ENCODE measurements around the gene VWA3B.

VWA3B gene

GRCh38 chr2:98334439-98335078, 247.6 kb downstream of the VWA3B start:
- no peak overlapping the region for H3K9ac ChIP-seq
- H3K4me3 ChIP-seq (ENCODE audit: low read depth, low read length) = no peak overlapping the region
- no peaks in the 10 kb centered on the region for H3K79me2 ChIP-seq
- no peak overlapping the region for H3K4me2 ChIP-seq (ENCODE audit: low read length)
- H3K4me1 ChIP-seq = no peaks in the 10 kb centered on the region
- TF ChIP-seq CTCF (IDR thresholded peaks at IDR 0.05) = no peak
- H3K27ac ChIP-seq = no peak overlapping the region
- no peak overlapping the region for H2AFZ ChIP-seq
- no peaks in the 10 kb centered on the region for H3K27me3 ChIP-seq (ENCODE audit: control insufficient read depth, insufficient read depth, low read length)
- no peaks in the 10 kb centered on the region for H3K9me3 ChIP-seq (ENCODE audit: control insufficient read depth, low read length)
- H3K36me3 ChIP-seq (ENCODE audit: control insufficient read depth, insufficient read depth, low read length) = no peaks in the 10 kb centered on the region

GRCh38 chr2:98335271-98335670, 248.3 kb downstream of the VWA3B start:
- no peaks in the 10 kb centered on the region for H3K36me3 ChIP-seq (ENCODE audit: control insufficient read depth, insufficient read depth, low read length)
- TF ChIP-seq CTCF (IDR thresholded peaks at IDR 0.05) = no peak
- H3K27ac ChIP-seq = no peak overlapping the region
- H2AFZ ChIP-seq = no peak overlapping the region
- no peaks in the 10 kb centered on the region for H3K27me3 ChIP-seq (ENCODE audit: control insufficient read depth, insufficient read depth, low read length)
- H3K9ac ChIP-seq = no peak overlapping the region
- no peaks in the 10 kb centered on the region for H3K79me2 ChIP-seq
- H3K4me3 ChIP-seq (ENCODE audit: low read depth, low read length) = no peak overlapping the region
- no peaks in the 10 kb centered on the region for H3K4me1 ChIP-seq
- no peak overlapping the region for H3K4me2 ChIP-seq (ENCODE audit: low read length)
- H3K9me3 ChIP-seq (ENCODE audit: control insufficient read depth, low read length) = no peaks in the 10 kb centered on the region

- TF ChIP-seq CTCF (IDR thresholded peaks at IDR 0.05) = no peak
- Histone ChIP-seq H3K9me3 (ENCODE audit: control insufficient read depth, low read length) (no peaks in the 10 kb centered on the region), H3K79me2 (no peaks in the 10 kb centered on the region), H3K27me3 (ENCODE audit: control insufficient read depth, insufficient read depth, low read length) (no peaks in the 10 kb centered on the region), H3K36me3 (ENCODE audit: control insufficient read depth, insufficient read depth, low read length) (no peaks in the 10 kb centered on the region), H3K4me1 (no peaks in the 10 kb centered on the region), H3K27ac (no peak overlapping the region), H3K4me2 (ENCODE audit: low read length) (no peak overlapping the region), H3K9ac (no peak overlapping the region), H2AFZ (no peak overlapping the region), H3K4me3 (ENCODE audit: low read depth, low read length) (no peak overlapping the region)
These were observed 254.3 kb downstream of the VWA3B start for GRCh38 chr2:98341241-98341640.

GRCh38 chr2:98343285-98343684, 256.3 kb downstream of the VWA3B start:
- H3K27me3 ChIP-seq (ENCODE audit: control insufficient read depth, insufficient read depth, low read length) = peaks cover 16% of the 10 kb centered on the region

More at GRCh38 chr2:98343285-98343684, 256.3 kb downstream of the VWA3B start:
- Histone ChIP-seq H3K9ac (no peak overlapping the region), H3K9me3 (ENCODE audit: control insufficient read depth, low read length) (no peaks in the 10 kb centered on the region), H3K36me3 (ENCODE audit: control insufficient read depth, insufficient read depth, low read length) (no peaks in the 10 kb centered on the region), H3K4me2 (ENCODE audit: low read length) (no peak overlapping the region), H2AFZ (no peak overlapping the region), H3K79me2 (no peaks in the 10 kb centered on the region), H3K4me3 (ENCODE audit: low read depth, low read length) (no peak overlapping the region), H3K4me1 (no peaks in the 10 kb centered on the region), H3K27ac (no peak overlapping the region)
- no peak for TF ChIP-seq CTCF (IDR thresholded peaks at IDR 0.05)

All from parathyroid adenoma (tissue), 2 donors.